NB4 (cell line): ENCODE measurements around the gene FGD1.

Experiments
- DNase-seq: peaks from one replicate; pipeline ENCODE4 v3.0.0; 2010; ENCODE audit warnings: low read depth
- H3K4me3 ChIP-seq: one replicate; pipeline ENCODE4 v1.5.1; 2011; ENCODE audit warnings: mild to moderate bottlenecking, low read depth, low read length, moderate library complexity
- CTCF ChIP-seq: IDR thresholded peaks from one replicate; pipeline ENCODE4 v1.5.1; 2012; ENCODE audit warnings: low read depth, low read length
- MAX ChIP-seq: IDR thresholded peaks from 2 replicates; pipeline ENCODE4 v1.6.1; 2011; ENCODE audit warnings: low read depth, low read length
- MYC ChIP-seq: IDR thresholded peaks from 2 replicates; pipeline ENCODE4 v1.6.1; 2011; ENCODE audit warnings: low read depth, low read length
- POLR2A ChIP-seq: IDR thresholded peaks from 2 replicates; pipeline ENCODE4 v1.6.1; 2011; ENCODE audit warnings: mild to moderate bottlenecking; ENCODE audit not compliant: insufficient read length; ENCODE audit errors: extremely low read depth

Gene FGD1

DNA sequence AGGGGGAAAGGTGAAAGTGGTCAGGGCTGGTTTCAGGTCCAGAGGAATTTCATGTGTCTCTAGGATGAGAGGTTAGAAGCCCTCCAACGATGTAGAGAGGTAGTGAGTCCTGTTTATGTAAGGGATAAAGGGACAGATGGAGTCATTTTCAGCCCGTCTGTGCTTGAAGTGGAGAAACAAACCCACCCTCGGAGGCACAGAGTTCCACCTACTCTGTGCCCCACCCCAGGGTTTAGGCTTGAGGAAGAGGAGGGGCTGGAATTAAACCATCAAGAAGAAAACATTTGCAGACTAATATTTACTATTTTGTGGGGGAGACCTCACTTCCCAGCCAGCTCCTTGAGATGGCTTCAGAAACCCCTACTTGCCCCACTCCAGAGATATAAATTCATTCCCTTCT, 33.1 kb upstream of the FGD1 start:
- no peak for TF ChIP-seq MYC
- TF ChIP-seq MAX, result no peak
- no peak for TF ChIP-seq CTCF
- no peak for TF ChIP-seq POLR2A
- DNase-seq, result peak; percentile 3
- H3K4me3 ChIP-seq, result peak overlapping the region; percentile 69

DNA sequence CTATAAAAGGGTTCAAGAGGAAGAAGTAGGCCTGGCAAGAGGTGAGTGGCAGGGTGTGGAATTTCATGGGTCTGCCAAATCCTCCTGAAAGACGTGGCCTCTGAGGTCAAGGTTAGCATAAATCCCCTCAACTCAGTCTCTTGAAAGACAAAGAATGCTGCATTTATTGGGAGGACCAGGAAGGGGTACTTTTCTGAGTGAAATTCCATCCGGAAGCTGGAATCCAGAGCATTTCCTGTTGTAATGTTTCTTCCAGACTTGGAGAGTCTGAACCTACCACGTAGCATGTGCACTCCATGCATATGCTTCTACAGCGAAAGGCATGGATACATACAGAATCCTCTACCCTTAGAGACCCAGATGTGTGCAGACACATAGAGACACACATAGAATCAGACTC, 13.4 kb upstream of the FGD1 start:
- no peak overlapping the region for H3K4me3 ChIP-seq
- DNase-seq, result no peak
- TF ChIP-seq MAX (no peak), MYC (no peak), POLR2A (no peak), CTCF (no peak)

- no peak for DNase-seq
- no peak for TF ChIP-seq MAX
- no peak for TF ChIP-seq POLR2A
- TF ChIP-seq MYC, result no peak
- no peak for TF ChIP-seq CTCF
- H3K4me3 ChIP-seq, result no peak overlapping the region
These were observed 902 bp upstream of the FGD1 start for GRCh38 chrX:54496936-54497335.

GRCh38 chrX:54496517-54496852, 451 bp upstream of the FGD1 start:
- H3K4me3 ChIP-seq, result no peak overlapping the region
- no peak for DNase-seq

DNA sequence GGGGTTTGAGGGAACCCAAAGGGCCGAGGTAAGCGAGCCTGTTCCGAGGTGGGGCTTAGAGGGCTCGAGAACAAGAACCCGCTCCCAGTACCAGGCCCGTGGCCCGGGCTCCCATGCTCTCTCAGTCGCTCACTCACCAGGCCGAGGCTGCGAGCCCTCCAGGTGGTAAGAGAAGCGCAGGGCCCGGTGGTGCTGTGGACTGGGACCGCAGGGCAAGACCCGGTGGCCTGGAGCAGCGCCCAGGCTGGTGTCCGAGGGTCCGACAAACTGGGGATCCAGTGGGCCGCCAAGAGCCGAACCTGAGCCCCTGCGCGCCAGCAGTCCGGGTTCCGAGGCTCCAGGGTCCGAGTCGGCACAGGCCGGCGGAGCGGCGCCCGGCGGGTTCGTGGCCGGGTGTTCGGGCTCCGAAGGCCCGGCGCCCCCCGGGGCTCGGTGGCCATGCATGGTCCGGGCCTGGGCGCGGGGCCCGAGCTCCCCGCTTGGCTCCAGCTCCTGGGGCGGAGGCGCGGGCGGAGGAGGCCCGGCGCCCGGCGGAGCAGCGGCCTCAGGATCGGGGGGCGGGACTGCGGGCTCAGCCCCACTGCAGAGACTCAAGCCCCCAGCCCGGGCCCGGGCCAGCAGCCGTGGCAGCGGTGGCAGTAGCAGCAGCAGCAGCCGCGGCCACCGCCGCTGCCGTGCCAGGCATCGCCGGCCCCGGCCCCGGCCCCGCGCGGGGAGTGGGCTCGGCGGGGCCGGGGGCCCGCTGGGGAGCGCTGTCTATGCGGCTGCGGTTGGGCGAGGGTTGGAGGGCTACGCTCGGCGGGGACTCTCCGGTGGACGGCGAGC, 833 bp downstream of the FGD1 start:
- no peak for DNase-seq
- no peak for TF ChIP-seq POLR2A

More at GRCh38 chrX:54496517-54496852, 451 bp upstream of the FGD1 start:
- TF ChIP-seq CTCF (no peak), POLR2A (no peak), MYC (no peak), MAX (no peak)

GRCh38 chrX:54494166-54494988, 1.7 kb downstream of the FGD1 start:
- no peak overlapping the region for H3K4me3 ChIP-seq
- TF ChIP-seq CTCF, result no peak
- TF ChIP-seq MAX, result no peak
- no peak for TF ChIP-seq MYC
- no peak for TF ChIP-seq POLR2A
- DNase-seq, result no peak

More for the DNA sequence above, 833 bp downstream of the FGD1 start:
- no peak overlapping the region for H3K4me3 ChIP-seq
